ENCODE results near the gene VSTM4. TPM values are rescaled to one million over a fixed set of nuclear protein-coding genes. Genes with fewer than 3 reads are reported as not detected.

Gene VSTM4
- total RNA-seq, 1 experiment from 2014 or later: not detected

- Histone ChIP-seq H3K27me3 (replicated peaks; ENCODE audit: control insufficient read depth, insufficient read depth, low read length) (no peaks in the 10 kb centered on the region), H3K4me3 (ENCODE audit: low read depth, low read length) (no peak overlapping the region), H3K36me3 (ENCODE audit: control insufficient read depth, insufficient read depth, low read length) (no peaks in the 10 kb centered on the region), H3K4me1 (no peaks in the 10 kb centered on the region), H3K9me3 (no peaks in the 10 kb centered on the region)
- ChIA-PET POLR2A (no interaction called here), CTCF (no interaction called here)
- Mint-ChIP-seq H3K27ac (ENCODE audit: unreplicated experiment) (no peak overlapping the region), H3K9me3 (ENCODE audit: unreplicated experiment) (no peaks in the 10 kb centered on the region), H3K4me3 (ENCODE audit: unreplicated experiment) (no peak overlapping the region), H3K4me1 (ENCODE audit: low read depth, unreplicated experiment) (no peaks in the 10 kb centered on the region), H3K36me3 (ENCODE audit: insufficient read depth, unreplicated experiment) (no peaks in the 10 kb centered on the region), H3K27me3 (ENCODE audit: insufficient read depth, unreplicated experiment) (peaks cover 20% of the 10 kb centered on the region)
- no TSS peak for BruUV-seq (replicated peaks)
- TF ChIP-seq CTCF (IDR thresholded peaks at IDR 0.05; ENCODE audit: insufficient read depth in 1 of 2, low read depth in 1 of 2, low read length in 1 of 2, severe bottlenecking in 1 of 2, unreplicated experiment in 1 of 2): no peak
- intact Hi-C loops (cut with micrococcal nuclease; ENCODE audit: unreplicated experiment): no loop called here
- no peak for DNase-seq
Observed at GRCh38 chr10:49136525-49136924, 21.2 kb upstream of the VSTM4 start.

- H3K4me1 ChIP-seq: no peaks in the 10 kb centered on the region
- Mint-ChIP-seq H3K4me1 (ENCODE audit: low read depth, unreplicated experiment) (no peaks in the 10 kb centered on the region), H3K4me3 (ENCODE audit: unreplicated experiment) (no peak overlapping the region), H3K9me3 (ENCODE audit: unreplicated experiment) (no peaks in the 10 kb centered on the region), H3K36me3 (ENCODE audit: insufficient read depth, unreplicated experiment) (no peaks in the 10 kb centered on the region), H3K27ac (ENCODE audit: unreplicated experiment) (no peak overlapping the region), H3K27me3 (ENCODE audit: insufficient read depth, unreplicated experiment) (peaks cover 20% of the 10 kb centered on the region)
- no peaks in the 10 kb centered on the region for H3K27me3 ChIP-seq (replicated peaks; ENCODE audit: control insufficient read depth, insufficient read depth, low read length)
- ChIA-PET POLR2A (no interaction called here), CTCF (no interaction called here)
- H3K36me3 ChIP-seq (ENCODE audit: control insufficient read depth, insufficient read depth, low read length): no peaks in the 10 kb centered on the region
- DNase-seq: no peak
- no peak overlapping the region for H3K4me3 ChIP-seq (ENCODE audit: low read depth, low read length)
- intact Hi-C loops (cut with micrococcal nuclease; ENCODE audit: unreplicated experiment): no loop called here
- H3K9me3 ChIP-seq: no peaks in the 10 kb centered on the region
- BruUV-seq (replicated peaks): no TSS peak
- TF ChIP-seq CTCF (IDR thresholded peaks at IDR 0.05; ENCODE audit: insufficient read depth in 1 of 2, low read depth in 1 of 2, low read length in 1 of 2, severe bottlenecking in 1 of 2, unreplicated experiment in 1 of 2): no peak
Observed at GRCh38 chr10:49135575-49136313, 20.4 kb upstream of the VSTM4 start.

- H3K9me3 Mint-ChIP-seq (ENCODE audit: unreplicated experiment): no peaks in the 10 kb centered on the region
- no peaks in the 10 kb centered on the region for H3K4me1 Mint-ChIP-seq (ENCODE audit: low read depth, unreplicated experiment)
- H3K4me1 ChIP-seq: no peaks in the 10 kb centered on the region
- no peaks in the 10 kb centered on the region for H3K27me3 ChIP-seq (replicated peaks; ENCODE audit: control insufficient read depth, insufficient read depth, low read length)
- no peak for TF ChIP-seq CTCF (IDR thresholded peaks at IDR 0.05; ENCODE audit: insufficient read depth in 1 of 2, low read depth in 1 of 2, low read length in 1 of 2, severe bottlenecking in 1 of 2, unreplicated experiment in 1 of 2)
- H3K36me3 ChIP-seq (ENCODE audit: control insufficient read depth, insufficient read depth, low read length): no peaks in the 10 kb centered on the region
- DNase-seq: no peak
- CTCF ChIA-PET: no interaction called here
- intact Hi-C loops (cut with micrococcal nuclease; ENCODE audit: unreplicated experiment): no loop called here
- H3K27me3 Mint-ChIP-seq (ENCODE audit: insufficient read depth, unreplicated experiment): peaks cover 25% of the 10 kb centered on the region
- no peak overlapping the region for H3K4me3 ChIP-seq (ENCODE audit: low read depth, low read length)
- H3K36me3 Mint-ChIP-seq (ENCODE audit: insufficient read depth, unreplicated experiment): no peaks in the 10 kb centered on the region
- no peaks in the 10 kb centered on the region for H3K9me3 ChIP-seq
- POLR2A ChIA-PET: no interaction called here
- no peak overlapping the region for H3K27ac Mint-ChIP-seq (ENCODE audit: unreplicated experiment)
- H3K4me3 Mint-ChIP-seq (ENCODE audit: unreplicated experiment): no peak overlapping the region
- BruUV-seq (replicated peaks): no TSS peak
Observed at GRCh38 chr10:49134327-49134726, 19.0 kb upstream of the VSTM4 start.
